Smooth muscle cell (in vitro differentiated cells): ENCODE results near the gene SMARCC1. TPM values are rescaled to one million over a fixed set of nuclear protein-coding genes. Genes with fewer than 3 reads are reported as not detected.

ENCODE experiments used
- DNase-seq: peaks from one replicate; lab custom pipeline; 2025; ENCODE audit not compliant: unreplicated experiment; lab: John Stamatoyannopoulos, UW
- H2AFZ ChIP-seq: fragments of 200-600 bp; sonication (generic); 2 replicates; pipeline ENCODE4 v1.6.0; 2016; ENCODE audit warnings: antibody characterized with exemption, low read depth, mild to moderate bottlenecking
- H3F3A ChIP-seq: fragments of 200-600 bp; sonication (generic); 2 replicates; pipeline ENCODE4 v1.6.0; 2017; ENCODE audit warnings: antibody characterized with exemption, low read depth
- H3K27ac ChIP-seq: fragments of 200-600 bp; sonication (generic); 2 replicates; pipeline ENCODE4 v1.5.1; 2016; ENCODE audit warnings: low read depth, mild to moderate bottlenecking
- H3K27me3 ChIP-seq: fragments of 200-600 bp; sonication (generic); 2 replicates; pipeline ENCODE4 v1.6.1; 2016; ENCODE audit warnings: low read depth, mild to moderate bottlenecking
- H3K36me3 ChIP-seq: fragments of 200-600 bp; sonication (generic); 2 replicates; pipeline ENCODE4 v1.5.1; 2016; ENCODE audit warnings: low read depth
- H3K4me1 ChIP-seq: fragments of 200-600 bp; sonication (generic); 2 replicates; pipeline ENCODE4 v1.5.1; 2016; ENCODE audit warnings: low read depth
- H3K4me2 ChIP-seq: fragments of 200-600 bp; sonication (generic); 2 replicates; pipeline ENCODE4 v1.6.0; 2016; ENCODE audit warnings: mild to moderate bottlenecking
- H3K4me3 ChIP-seq: fragments of 200-600 bp; sonication (generic); 2 replicates; pipeline ENCODE4 v1.5.1; 2016; ENCODE audit warnings: mild to moderate bottlenecking
- H3K79me2 ChIP-seq: fragments of 200-600 bp; sonication (generic); 2 replicates; pipeline ENCODE4 v1.6.0; 2016; ENCODE audit warnings: low read depth, mild to moderate bottlenecking
- H3K9ac ChIP-seq: fragments of 200-600 bp; sonication (generic); 2 replicates; pipeline ENCODE4 v1.6.0; 2016; ENCODE audit warnings: low read depth
- H3K9me3 ChIP-seq: fragments of 200-600 bp; sonication (generic); replicated peaks from 2 replicates; pipeline ENCODE4 v1.5.1; 2016; ENCODE audit warnings: low read depth
- H4K20me1 ChIP-seq: fragments of 200-600 bp; sonication (generic); 2 replicates; pipeline ENCODE4 v1.6.0; 2016; ENCODE audit warnings: low read depth
- WGBS: methylation state at CpG from one replicate; pipeline ENCODE4 v1.1.7; 2016; ENCODE audit warnings: low lambda C conversion rate; 5-methylcytosine and 5-hydroxymethylcytosine counted together
- polyA plus RNA-seq: library from polyadenylated mRNA; unstranded; fragments of >200 nt; fragmentation: Nextera tagmentation; extraction: Ambion mirVana; gene quantifications from 2 replicates; pipeline ENCODE4 v1.2.1, GENCODE V29; 2016
- total RNA-seq: library from RNA; depleted of rRNA; stranded (reverse); fragments of >200 nt; gene quantifications from 2 replicates; pipeline ENCODE4 v1.2.3, GENCODE V29; 2014
- TF ChIP-seq, protein P1 (sequence below): fragments of 200-600 bp; sonication (generic); IDR thresholded peaks from 2 replicates; pipeline ENCODE4 v1.5.1; 2017; ENCODE audit warnings: borderline replicate concordance, mild to moderate bottlenecking, antibody characterized with exemption; ENCODE audit not compliant: insufficient read depth, poor library complexity, severe bottlenecking

Gene SMARCC1
- total and polyA plus RNA-seq, 2 experiments from 2014 or later, result 40.5 to 50.3 TPM

DNA sequence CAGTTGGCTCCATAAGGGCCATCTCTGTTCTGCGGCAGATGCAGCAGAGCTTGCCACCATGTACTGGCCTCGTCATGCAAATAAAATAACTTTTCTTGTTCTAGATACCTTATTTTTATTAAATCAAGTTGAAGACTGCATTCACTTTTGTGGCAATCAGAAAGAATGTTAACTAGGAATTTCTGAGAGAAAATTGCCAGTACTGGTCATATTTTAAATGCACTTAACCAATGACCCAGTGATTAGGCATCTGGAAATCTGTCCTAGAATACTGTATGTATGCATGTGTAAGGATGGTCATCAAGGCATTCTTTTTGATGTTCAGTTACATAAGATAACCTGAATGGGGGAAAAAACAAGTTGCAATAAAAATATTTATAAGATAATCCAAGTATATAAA is 168.8 kb downstream of the SMARCC1 start:
- peaks cover 12% of the 10 kb centered on the region for H3K36me3 ChIP-seq
- DNase-seq, result no peak
- H3K27ac ChIP-seq, result peak overlapping the region; percentile 79
- WGBS, result 100% methylated on average over 2 of the region's 2 CpGs
- H2AFZ ChIP-seq, result no peak overlapping the region
- H3F3A ChIP-seq, result peaks cover 26% of the 10 kb centered on the region
- no peaks in the 10 kb centered on the region for H3K9me3 ChIP-seq
- H3K4me1 ChIP-seq, result peaks cover 19% of the 10 kb centered on the region
- no peaks in the 10 kb centered on the region for H4K20me1 ChIP-seq
- no peaks in the 10 kb centered on the region for H3K79me2 ChIP-seq
- H3K4me2 ChIP-seq, result peak overlapping the region; percentile 56
- no peak overlapping the region for H3K9ac ChIP-seq
- no peaks in the 10 kb centered on the region for H3K27me3 ChIP-seq
- TF ChIP-seq, protein P1, sequence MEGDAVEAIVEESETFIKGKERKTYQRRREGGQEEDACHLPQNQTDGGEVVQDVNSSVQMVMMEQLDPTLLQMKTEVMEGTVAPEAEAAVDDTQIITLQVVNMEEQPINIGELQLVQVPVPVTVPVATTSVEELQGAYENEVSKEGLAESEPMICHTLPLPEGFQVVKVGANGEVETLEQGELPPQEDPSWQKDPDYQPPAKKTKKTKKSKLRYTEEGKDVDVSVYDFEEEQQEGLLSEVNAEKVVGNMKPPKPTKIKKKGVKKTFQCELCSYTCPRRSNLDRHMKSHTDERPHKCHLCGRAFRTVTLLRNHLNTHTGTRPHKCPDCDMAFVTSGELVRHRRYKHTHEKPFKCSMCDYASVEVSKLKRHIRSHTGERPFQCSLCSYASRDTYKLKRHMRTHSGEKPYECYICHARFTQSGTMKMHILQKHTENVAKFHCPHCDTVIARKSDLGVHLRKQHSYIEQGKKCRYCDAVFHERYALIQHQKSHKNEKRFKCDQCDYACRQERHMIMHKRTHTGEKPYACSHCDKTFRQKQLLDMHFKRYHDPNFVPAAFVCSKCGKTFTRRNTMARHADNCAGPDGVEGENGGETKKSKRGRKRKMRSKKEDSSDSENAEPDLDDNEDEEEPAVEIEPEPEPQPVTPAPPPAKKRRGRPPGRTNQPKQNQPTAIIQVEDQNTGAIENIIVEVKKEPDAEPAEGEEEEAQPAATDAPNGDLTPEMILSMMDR, result no peak
- no peak overlapping the region for H3K4me3 ChIP-seq

DNA sequence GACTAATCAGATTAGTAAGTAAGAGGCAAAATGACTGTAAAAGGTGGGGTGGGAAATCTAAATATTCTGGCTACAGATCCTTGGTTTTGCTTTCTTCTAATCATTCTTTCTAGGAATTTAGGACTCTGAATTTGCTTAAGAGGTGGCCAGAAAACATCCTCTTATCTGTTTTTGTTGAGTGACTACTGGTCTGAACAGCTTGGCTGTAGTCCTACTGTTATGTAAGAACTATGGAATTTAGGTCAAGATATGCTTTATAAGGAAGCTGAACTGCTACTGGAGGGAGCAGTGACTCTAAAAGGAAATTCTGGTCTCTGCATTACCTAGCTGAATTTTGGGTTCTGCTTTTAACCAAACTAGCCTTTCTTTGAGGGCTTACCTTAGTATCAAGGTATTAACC is 169.5 kb downstream of the SMARCC1 start:
- TF ChIP-seq, protein P1, result no peak
- no peaks in the 10 kb centered on the region for H3K79me2 ChIP-seq
- H3F3A ChIP-seq, result peaks cover 19% of the 10 kb centered on the region
- peaks cover 12% of the 10 kb centered on the region for H3K36me3 ChIP-seq
- H2AFZ ChIP-seq, result no peak overlapping the region
- H3K27me3 ChIP-seq, result no peaks in the 10 kb centered on the region
- DNase-seq, result no peak
- peaks cover 19% of the 10 kb centered on the region for H3K4me1 ChIP-seq
- no peak overlapping the region for H3K4me3 ChIP-seq
- peak overlapping the region; percentile 79 for H3K27ac ChIP-seq
- H4K20me1 ChIP-seq, result no peaks in the 10 kb centered on the region
- no peaks in the 10 kb centered on the region for H3K9me3 ChIP-seq
- H3K9ac ChIP-seq, result no peak overlapping the region
- H3K4me2 ChIP-seq, result peak overlapping the region; percentile 56

- 87% methylated on average over 2 of the region's 2 CpGs for WGBS
- Histone ChIP-seq H4K20me1 (no peaks in the 10 kb centered on the region), H3K36me3 (peaks cover 12% of the 10 kb centered on the region), H3K9me3 (no peaks in the 10 kb centered on the region), H3K79me2 (no peaks in the 10 kb centered on the region), H3K27ac (peak overlapping the region; percentile 79), H3K4me2 (peak overlapping the region; percentile 56), H3K27me3 (no peaks in the 10 kb centered on the region), H2AFZ (no peak overlapping the region), H3K4me3 (no peak overlapping the region), H3F3A (peaks cover 18% of the 10 kb centered on the region), H3K9ac (no peak overlapping the region), H3K4me1 (peaks cover 19% of the 10 kb centered on the region)
- no peak for DNase-seq
- TF ChIP-seq, protein P1, result no peak
Observed at GRCh38 chr3:47611576-47611975, 170.1 kb downstream of the SMARCC1 start.

GRCh38 chr3:47610583-47610982 is 171.1 kb downstream of the SMARCC1 start:
- no peak overlapping the region for H3K4me2 ChIP-seq
- no peak overlapping the region for H3K4me3 ChIP-seq
- H3K4me1 ChIP-seq, result peaks cover 19% of the 10 kb centered on the region
- peaks cover 7% of the 10 kb centered on the region for H4K20me1 ChIP-seq
- no peak for DNase-seq
- H2AFZ ChIP-seq, result no peak overlapping the region
- H3K9ac ChIP-seq, result no peak overlapping the region
- no peaks in the 10 kb centered on the region for H3K79me2 ChIP-seq
- peaks cover 12% of the 10 kb centered on the region for H3K36me3 ChIP-seq
- no peaks in the 10 kb centered on the region for H3K27me3 ChIP-seq
- 94% methylated on average over 3 of the region's 3 CpGs for WGBS
- TF ChIP-seq, protein P1, result no peak
- H3F3A ChIP-seq, result peaks cover 22% of the 10 kb centered on the region
- H3K9me3 ChIP-seq, result no peaks in the 10 kb centered on the region
- no peak overlapping the region for H3K27ac ChIP-seq
